Naive B cell (primary cell): ENCODE results near the gene HPSE2. TPM values are rescaled to one million over a fixed set of nuclear protein-coding genes. Genes with fewer than 3 reads are reported as not detected.

Experiments
- ATAC-seq, 2 donors: fragments of 150-1000 bp; cut with Tn5 transposase; 2 replicates each; pipeline ENCODE4 v1.10.0; 2021; ENCODE audit warnings: low read depth in 2 of 2, mild to moderate bottlenecking in 2 of 2, moderate library complexity in 2 of 2
- DNase-seq: peaks from one replicate; pipeline ENCODE4 v3.0.0; 2022
- H3K27ac Mint-ChIP-seq, 6 donors: one replicate each; pipeline ENCODE4 v1.8.0; 2020 to 2022; ENCODE audit warnings: mild to moderate bottlenecking in 6 of 6, mixed read lengths in 6 of 6, moderate library complexity in 5 of 6, inconsistent platforms in 2 of 6
- H3K27me3 Mint-ChIP-seq, 3 donors: one replicate each; pipeline ENCODE4 v1.8.0; 2021 to 2022; ENCODE audit warnings: mixed read lengths in 3 of 3, mild to moderate bottlenecking in 1 of 3
- H3K36me3 Mint-ChIP-seq, 2 donors: one replicate each; pipeline ENCODE4 v1.8.0; 2020 to 2022; ENCODE audit warnings: mixed read lengths in 2 of 2, inconsistent platforms in 1 of 2, mild to moderate bottlenecking in 1 of 2
- H3K4me1 Mint-ChIP-seq, 3 donors: one replicate each; pipeline ENCODE4 v1.8.0; 2020 to 2022; ENCODE audit warnings: mixed read lengths in 3 of 3, inconsistent platforms in 1 of 3, mild to moderate bottlenecking in 1 of 3, moderate library complexity in 1 of 3
- H3K4me3 Mint-ChIP-seq, 8 donors: one replicate each; pipeline ENCODE4 v1.8.0; 2020 to 2022; ENCODE audit warnings: mild to moderate bottlenecking in 8 of 8, mixed read lengths in 8 of 8, moderate library complexity in 8 of 8, inconsistent platforms in 2 of 8
- H3K9me3 Mint-ChIP-seq, 7 donors: one replicate each; pipeline ENCODE4 v1.8.0; 2020 to 2022; ENCODE audit warnings: mixed read lengths in 7 of 7, mild to moderate bottlenecking in 5 of 7, inconsistent platforms in 2 of 7, moderate library complexity in 1 of 7
- polyA plus RNA-seq, 6 donors: library from polyadenylated mRNA; unstranded; fragments of 300-500 nt; fragmentation: Illumina TruSeq; gene quantifications; one replicate each; pipeline ENCODE4 v1.2.3, GENCODE V29; 2021; ENCODE audit warnings: low read depth in 6 of 6

Gene HPSE2
- polyA plus RNA-seq, 6 donors from 2014 or later = not detected

GRCh38 chr10:98959379-98959778, 276.3 kb downstream of the HPSE2 start:
- no peaks in the 10 kb centered on the region for H3K4me1 Mint-ChIP-seq
- no peak overlapping the region for H3K4me3 Mint-ChIP-seq
- H3K9me3 Mint-ChIP-seq = peaks cover 0 to 3% (median 0%) of the 10 kb centered on the region in 7 donors
- peaks cover 0 to 14% (median 0%) of the 10 kb centered on the region in 3 donors for H3K27me3 Mint-ChIP-seq
- H3K27ac Mint-ChIP-seq = no peak overlapping the region
- no peak for ATAC-seq
- no peaks in the 10 kb centered on the region for H3K36me3 Mint-ChIP-seq
- no peak for DNase-seq

GRCh38 chr10:98957801-98958200, 277.9 kb downstream of the HPSE2 start:
- ATAC-seq (no peak), DNase-seq (no peak)
- Mint-ChIP-seq H3K27me3 (peaks cover 0 to 9% (median 7%) of the 10 kb centered on the region in 3 donors), H3K4me1 (no peaks in the 10 kb centered on the region), H3K4me3 (no peak overlapping the region), H3K9me3 (peaks cover 0 to 3% (median 0%) of the 10 kb centered on the region in 7 donors), H3K27ac (no peak overlapping the region), H3K36me3 (no peaks in the 10 kb centered on the region)

GRCh38 chr10:98956576-98957260, 278.9 kb downstream of the HPSE2 start:
- Mint-ChIP-seq H3K4me3 (no peak overlapping the region), H3K36me3 (no peaks in the 10 kb centered on the region), H3K4me1 (no peaks in the 10 kb centered on the region), H3K27me3 (peaks cover 0 to 10% (median 9%) of the 10 kb centered on the region in 3 donors), H3K27ac (no peak overlapping the region), H3K9me3 (peaks cover 0 to 3% (median 0%) of the 10 kb centered on the region in 7 donors)
- no peak for ATAC-seq
- no peak for DNase-seq

- Mint-ChIP-seq H3K4me1 (no peaks in the 10 kb centered on the region), H3K27me3 (peaks cover 0 to 13% (median 9%) of the 10 kb centered on the region in 3 donors), H3K4me3 (no peak overlapping the region), H3K27ac (no peak overlapping the region), H3K36me3 (no peaks in the 10 kb centered on the region), H3K9me3 (peaks cover 0 to 3% (median 0%) of the 10 kb centered on the region in 7 donors)
- DNase-seq = no peak
- no peak for ATAC-seq
Observed at GRCh38 chr10:98953251-98953650, 282.4 kb downstream of the HPSE2 start.

GRCh38 chr10:98951269-98952000, 284.2 kb downstream of the HPSE2 start:
- Mint-ChIP-seq H3K36me3 (no peaks in the 10 kb centered on the region), H3K4me3 (no peak overlapping the region), H3K9me3 (peaks cover 0 to 13% (median 3%) of the 10 kb centered on the region in 7 donors), H3K27ac (no peak overlapping the region), H3K27me3 (peaks cover 0 to 9% (median 9%) of the 10 kb centered on the region in 3 donors), H3K4me1 (no peaks in the 10 kb centered on the region)
- ATAC-seq (no peak), DNase-seq (no peak)

- Mint-ChIP-seq H3K9me3 (peaks cover 0 to 13% (median 2%) of the 10 kb centered on the region in 7 donors), H3K27me3 (peaks cover 0 to 9% (median 6%) of the 10 kb centered on the region in 3 donors), H3K27ac (no peak overlapping the region), H3K36me3 (no peaks in the 10 kb centered on the region), H3K4me3 (no peak overlapping the region), H3K4me1 (no peaks in the 10 kb centered on the region)
- no peak for ATAC-seq
- DNase-seq = no peak
Observed at GRCh38 chr10:98950106-98950505, 285.5 kb downstream of the HPSE2 start.

GRCh38 chr10:98949306-98949705, 286.3 kb downstream of the HPSE2 start:
- Mint-ChIP-seq H3K36me3 (no peaks in the 10 kb centered on the region), H3K27me3 (peaks cover 0 to 9% (median 6%) of the 10 kb centered on the region in 3 donors), H3K27ac (no peak overlapping the region), H3K4me1 (no peaks in the 10 kb centered on the region), H3K9me3 (peaks cover 0 to 13% (median 2%) of the 10 kb centered on the region in 7 donors), H3K4me3 (no peak overlapping the region)
- no peak for ATAC-seq
- DNase-seq = no peak

GRCh38 chr10:98943681-98944080, 292.0 kb downstream of the HPSE2 start:
- Mint-ChIP-seq H3K27ac (no peak overlapping the region), H3K36me3 (no peaks in the 10 kb centered on the region), H3K4me3 (no peak overlapping the region), H3K4me1 (no peaks in the 10 kb centered on the region), H3K27me3 (no peaks in the 10 kb centered on the region), H3K9me3 (peaks cover 0 to 14% (median 4%) of the 10 kb centered on the region in 7 donors)
- no peak for DNase-seq
- no peak for ATAC-seq

- DNase-seq = no peak
- Mint-ChIP-seq H3K9me3 (peaks cover 0 to 35% (median 11%) of the 10 kb centered on the region in 7 donors), H3K27ac (no peak overlapping the region), H3K36me3 (peaks cover 0 to 5% of the 10 kb centered on the region in 2 donors), H3K4me1 (no peaks in the 10 kb centered on the region), H3K4me3 (no peak overlapping the region), H3K27me3 (peaks cover 0 to 11% (median 2%) of the 10 kb centered on the region in 3 donors)
- ATAC-seq = no peak
Observed at GRCh38 chr10:98929709-98930108, 305.9 kb downstream of the HPSE2 start.

- Mint-ChIP-seq H3K4me1 (no peaks in the 10 kb centered on the region), H3K27me3 (peaks cover 5 to 12% (median 9%) of the 10 kb centered on the region in 3 donors), H3K27ac (no peak overlapping the region), H3K36me3 (no peaks in the 10 kb centered on the region), H3K4me3 (no peak overlapping the region), H3K9me3 (peaks cover 0 to 5% (median 0%) of the 10 kb centered on the region in 7 donors)
- ATAC-seq (no peak), DNase-seq (no peak)
Observed at GRCh38 chr10:98925651-98926050, 310.0 kb downstream of the HPSE2 start.

GRCh38 chr10:98924526-98924925, 311.1 kb downstream of the HPSE2 start:
- peaks cover 0 to 4% (median 0%) of the 10 kb centered on the region in 7 donors for H3K9me3 Mint-ChIP-seq
- DNase-seq = no peak
- ATAC-seq = no peak
- H3K36me3 Mint-ChIP-seq = no peaks in the 10 kb centered on the region
- H3K27ac Mint-ChIP-seq = no peak overlapping the region
- H3K4me1 Mint-ChIP-seq = no peaks in the 10 kb centered on the region
- no peak overlapping the region for H3K4me3 Mint-ChIP-seq
- H3K27me3 Mint-ChIP-seq = peaks cover 5 to 16% (median 9%) of the 10 kb centered on the region in 3 donors

- no peaks in the 10 kb centered on the region for H3K4me1 Mint-ChIP-seq
- H3K9me3 Mint-ChIP-seq = peaks cover 0 to 1% (median 0%) of the 10 kb centered on the region in 7 donors
- no peak overlapping the region for H3K27ac Mint-ChIP-seq
- H3K4me3 Mint-ChIP-seq = no peak overlapping the region
- no peak for ATAC-seq
- no peaks in the 10 kb centered on the region for H3K36me3 Mint-ChIP-seq
- DNase-seq = no peak
- H3K27me3 Mint-ChIP-seq = peaks cover 5 to 12% (median 9%) of the 10 kb centered on the region in 3 donors
Observed at GRCh38 chr10:98921316-98921715, 314.3 kb downstream of the HPSE2 start.

- Mint-ChIP-seq H3K9me3 (peaks cover 0 to 1% (median 0%) of the 10 kb centered on the region in 7 donors), H3K36me3 (no peaks in the 10 kb centered on the region), H3K4me3 (no peak overlapping the region), H3K27me3 (peaks cover 5 to 11% (median 9%) of the 10 kb centered on the region in 3 donors), H3K4me1 (no peaks in the 10 kb centered on the region), H3K27ac (no peak overlapping the region)
- ATAC-seq (no peak), DNase-seq (no peak)
Observed at GRCh38 chr10:98920807-98921206, 314.8 kb downstream of the HPSE2 start.

- peaks cover 5 to 15% (median 9%) of the 10 kb centered on the region in 3 donors for H3K27me3 Mint-ChIP-seq
- ATAC-seq (no peak), DNase-seq (no peak)
- H3K9me3 Mint-ChIP-seq = peaks cover 0 to 1% (median 0%) of the 10 kb centered on the region in 7 donors
- H3K36me3 Mint-ChIP-seq = no peaks in the 10 kb centered on the region
- H3K4me3 Mint-ChIP-seq = no peak overlapping the region
- H3K27ac Mint-ChIP-seq = no peak overlapping the region
- no peaks in the 10 kb centered on the region for H3K4me1 Mint-ChIP-seq
Observed at GRCh38 chr10:98920360-98920759, 315.3 kb downstream of the HPSE2 start.
